ENCODE results near the gene RCSD1.
"Not testable (repeated sequence)": the region's sequence is repeated elsewhere in the genome, so short reads cannot be mapped to it uniquely, and the experiment has no call there.

The RCSD1 gene

GRCh38 chr1:167738158-167738557 is 108.1 kb downstream of the RCSD1 start:
- no peak for DNase-seq

- no peak for DNase-seq
These were observed 109.7 kb downstream of the RCSD1 start for GRCh38 chr1:167739752-167740151.

- DNase-seq = not testable (repeated sequence)
These were observed 111.1 kb downstream of the RCSD1 start for GRCh38 chr1:167741103-167741502.

- DNase-seq = not testable (repeated sequence)
These were observed 112.5 kb downstream of the RCSD1 start for GRCh38 chr1:167742392-167743057.

- no peak for DNase-seq
These were observed 114.9 kb downstream of the RCSD1 start for GRCh38 chr1:167744901-167745300.

- DNase-seq = no peak
These were observed 116.1 kb downstream of the RCSD1 start for GRCh38 chr1:167746013-167746672.

GRCh38 chr1:167746988-167747655 is 117.1 kb downstream of the RCSD1 start:
- DNase-seq = no peak

- no peak for DNase-seq
These were observed 118.0 kb downstream of the RCSD1 start for GRCh38 chr1:167747988-167748387.

- DNase-seq = no peak
These were observed 118.9 kb downstream of the RCSD1 start for GRCh38 chr1:167748906-167749305.

GRCh38 chr1:167749741-167750140 is 119.7 kb downstream of the RCSD1 start:
- DNase-seq = no peak

GRCh38 chr1:167750641-167751040 is 120.6 kb downstream of the RCSD1 start:
- DNase-seq = no peak

- no peak for DNase-seq
These were observed 121.6 kb downstream of the RCSD1 start for GRCh38 chr1:167751676-167752075.

- no peak for DNase-seq
These were observed 122.4 kb downstream of the RCSD1 start for GRCh38 chr1:167752219-167752985.

- DNase-seq = peak in 1 of 56 donors; percentile 1
These were observed 125.6 kb downstream of the RCSD1 start for GRCh38 chr1:167755654-167756053.

All from nucleus accumbens (tissue), 56 donors.